IMR-90 (cell line): ENCODE results near the gene STX8. TPM values are rescaled to one million over a fixed set of nuclear protein-coding genes. Genes with fewer than 3 reads are reported as not detected.

Source experiments
- ATAC-seq: fragments of 200-7000 bp; cut with Tn5 transposase; 2 replicates; pipeline ENCODE4 v1.9.1; 2020; ENCODE audit warnings: low read depth, mild to moderate bottlenecking, moderate library complexity
- BruUV-seq: library from RNA; stranded (reverse); fragments of 400-500 nt; replicated peaks from 2 replicates; lab custom pipeline; 2021; lab: Mats Ljungman, UMichigan
- CTCF ChIA-PET: fragments of 300-600 bp; formaldehyde crosslinking; extraction: SDS; loops from one replicate; lab custom pipeline; 2021; ENCODE audit warnings: antibody characterized with exemption; lab: Yijun Ruan, JAX
- POLR2A ChIA-PET: fragments of 300-600 bp; sonication (Branson Sonifier 250); formaldehyde crosslinking; loops from one replicate; lab custom pipeline; 2022; ENCODE audit warnings: antibody characterized with exemption; ENCODE audit not compliant: unreplicated experiment; lab: Charles Lee
- DNase-seq: peaks from one replicate; pipeline ENCODE4 v3.0.0; 2013
- H2AFZ ChIP-seq: replicated peaks from 2 replicates; pipeline ENCODE3; 2013; ENCODE audit warnings: low read length, mild to moderate bottlenecking; ENCODE audit not compliant: poor library complexity
- H2AK5ac ChIP-seq: 2 replicates; pipeline ENCODE4 v1.6.1; 2013; ENCODE audit warnings: low read depth, low read length, inconsistent platforms
- H2AK9ac ChIP-seq: replicated peaks from 2 replicates; pipeline ENCODE3; 2013; ENCODE audit warnings: mild to moderate bottlenecking, low read depth, low read length, moderate library complexity; ENCODE audit not compliant: poor library complexity
- H2BK120ac ChIP-seq: 2 replicates; pipeline ENCODE4 v1.6.1; 2013; ENCODE audit warnings: low read depth, low read length, inconsistent platforms
- H2BK15ac ChIP-seq: 3 replicates; pipeline ENCODE4 v1.6.1; 2013; ENCODE audit warnings: low read depth, low read length, inconsistent platforms
- H2BK20ac ChIP-seq: 2 replicates; pipeline ENCODE4 v1.6.1; 2013; ENCODE audit warnings: low read depth, mild to moderate bottlenecking, inconsistent platforms, low read length, moderate library complexity
- H2BK5ac ChIP-seq: 2 replicates; pipeline ENCODE4 v1.6.1; 2013; ENCODE audit warnings: mild to moderate bottlenecking, low read depth, low read length, inconsistent platforms; ENCODE audit not compliant: poor library complexity, severe bottlenecking
- H3K14ac ChIP-seq: replicated peaks from 2 replicates; pipeline ENCODE4 v1.6.1; 2013; ENCODE audit warnings: low read depth, low read length, inconsistent platforms
- H3K18ac ChIP-seq: 2 replicates; pipeline ENCODE4 v1.6.1; 2013; ENCODE audit warnings: low read depth, low read length, control low read depth
- H3K23ac ChIP-seq: 2 replicates; pipeline ENCODE4 v1.6.1; 2013; ENCODE audit warnings: low read depth, low read length, inconsistent platforms
- H3K27ac ChIP-seq: 2 replicates; pipeline ENCODE4 v1.5.1; 2013; ENCODE audit warnings: mild to moderate bottlenecking, control low read depth, low read length; ENCODE audit not compliant: insufficient read depth
- H3K27me3 ChIP-seq: 2 replicates; pipeline ENCODE4 v1.6.1; 2013; ENCODE audit warnings: low read length; ENCODE audit not compliant: control insufficient read depth, insufficient read depth
- H3K36me3 ChIP-seq: 2 replicates; pipeline ENCODE4 v1.6.1; 2013; ENCODE audit warnings: low read length, mixed read lengths; ENCODE audit not compliant: control insufficient read depth, insufficient read depth
- H3K4ac ChIP-seq: 2 replicates; pipeline ENCODE4 v1.6.1; 2013; ENCODE audit warnings: low read depth, low read length, inconsistent platforms
- H3K4me1 ChIP-seq: 2 replicates; pipeline ENCODE4 v1.6.1; 2013; ENCODE audit warnings: low read length, mixed read lengths; ENCODE audit not compliant: control insufficient read depth, insufficient read depth
- H3K4me2 ChIP-seq: 2 replicates; pipeline ENCODE4 v1.6.1; 2013; ENCODE audit warnings: low read depth, mild to moderate bottlenecking, control low read depth, low read length, moderate library complexity
- H3K4me3 ChIP-seq: 2 replicates; pipeline ENCODE4 v1.5.1; 2013; ENCODE audit warnings: low read depth, mild to moderate bottlenecking, control low read depth, low read length, moderate library complexity; ENCODE audit not compliant: insufficient read depth
- H3K56ac ChIP-seq: 2 replicates; pipeline ENCODE4 v1.6.1; 2013; ENCODE audit warnings: low read length, inconsistent platforms; ENCODE audit not compliant: insufficient read depth; ENCODE audit errors: extremely low read depth
- H3K79me1 ChIP-seq, 2 experiments: 2 replicates each; pipeline ENCODE4 v1.6.1; 2013; ENCODE audit warnings: low read length in 2 of 2, inconsistent platforms in 1 of 2, low read depth in 1 of 2
- H3K9ac ChIP-seq: 2 replicates; pipeline ENCODE4 v1.6.1; 2013; ENCODE audit warnings: low read depth, low read length, control low read depth
- H3K9me1 ChIP-seq: 2 replicates; pipeline ENCODE4 v1.6.1; 2013; ENCODE audit warnings: low read length, inconsistent platforms; ENCODE audit not compliant: insufficient read depth
- H3K9me3 ChIP-seq: 2 replicates; pipeline ENCODE4 v1.6.1; 2013; ENCODE audit warnings: low read length; ENCODE audit not compliant: control insufficient read depth, insufficient read depth
- H4K20me1 ChIP-seq: 2 replicates; pipeline ENCODE4 v1.6.1; 2013; ENCODE audit warnings: low read length, inconsistent platforms; ENCODE audit not compliant: insufficient read depth
- H4K5ac ChIP-seq: 2 replicates; pipeline ENCODE4 v1.6.1; 2013; ENCODE audit warnings: mild to moderate bottlenecking, low read depth, low read length, control low read depth
- H4K8ac ChIP-seq, 2 experiments: 2 replicates each; pipeline ENCODE4 v1.6.1; 2013; ENCODE audit warnings: low read depth in 2 of 2, low read length in 2 of 2, control low read depth in 1 of 2, inconsistent platforms in 1 of 2
- H4K91ac ChIP-seq: 2 replicates; pipeline ENCODE4 v1.6.1; 2013; ENCODE audit warnings: low read depth, low read length, inconsistent platforms; ENCODE audit not compliant: insufficient read depth
- BHLHE40 ChIP-seq: fragments of 150-350 bp; IDR thresholded peaks from 2 replicates; pipeline ENCODE4 v1.6.1; 2016; ENCODE audit warnings: mild to moderate bottlenecking, low read depth, low read length
- MAFK ChIP-seq: IDR thresholded peaks from 2 replicates; pipeline ENCODE4 v1.6.1; 2012; ENCODE audit warnings: low read depth, low read length, improper control_type of control experiment
- NFE2L2 ChIP-seq: fragments of 150-350 bp; IDR thresholded peaks from 2 replicates; pipeline ENCODE4 v1.6.1; 2016; ENCODE audit warnings: low read depth, mild to moderate bottlenecking, low read length
- WGBS, 2 experiments: methylation state at CpG; one replicate each; pipeline versions ENCODE4 v1.1.5 to v1.1.7; 2013; ENCODE audit warnings: missing lambda C conversion rate in 2 of 2; ENCODE audit not compliant: insufficient read length in 1 of 2; ENCODE audit errors: extremely low coverage in 2 of 2; 5-methylcytosine and 5-hydroxymethylcytosine counted together
- dilution Hi-C: fragments of 300-500 bp; cut with HindIII; formaldehyde crosslinking; loops from one replicate; pipeline ENCODE4 v1.14.3; 2018; ENCODE audit warnings: low sequenced_read_pairs; ENCODE audit not compliant: unreplicated experiment
- in situ Hi-C: fragments of 300-500 bp; cut with MboI; formaldehyde crosslinking; loops from 3 replicates; pipeline ENCODE4 v1.14.3; 2019; ENCODE audit warnings: low sequenced_read_pairs, inconsistent platforms, mixed read lengths
- intact Hi-C: fragments of 100-400 bp; cut with micrococcal nuclease; formaldehyde crosslinking; loops from 2 replicates; pipeline ENCODE4 v1.10.0; 2022
- polyA plus RNA-seq, 3 experiments: library from polyadenylated mRNA; depleted of rRNA; stranded (reverse); fragments of >200 nt; gene quantifications; 2 replicates each; pipeline ENCODE4 v1.2.3, GENCODE V29; 2012; ENCODE audit warnings: low replicate concordance in 1 of 3
- total RNA-seq: library from RNA; depleted of rRNA; stranded (reverse); fragments of >200 nt; gene quantifications from 2 replicates; pipeline ENCODE4 v1.2.3, GENCODE V29; 2012
- TF ChIP-seq, protein P1 (sequence below): fragments of 150-350 bp; IDR thresholded peaks from 2 replicates; pipeline ENCODE4 v1.6.1; 2016; ENCODE audit warnings: low read depth, mild to moderate bottlenecking, low read length, moderate library complexity, borderline replicate concordance

STX8 gene
- total and polyA plus RNA-seq, 2 of the 4 experiments (the other 2 are of a cell fraction) = 26.5 to 47.0 TPM

DNA sequence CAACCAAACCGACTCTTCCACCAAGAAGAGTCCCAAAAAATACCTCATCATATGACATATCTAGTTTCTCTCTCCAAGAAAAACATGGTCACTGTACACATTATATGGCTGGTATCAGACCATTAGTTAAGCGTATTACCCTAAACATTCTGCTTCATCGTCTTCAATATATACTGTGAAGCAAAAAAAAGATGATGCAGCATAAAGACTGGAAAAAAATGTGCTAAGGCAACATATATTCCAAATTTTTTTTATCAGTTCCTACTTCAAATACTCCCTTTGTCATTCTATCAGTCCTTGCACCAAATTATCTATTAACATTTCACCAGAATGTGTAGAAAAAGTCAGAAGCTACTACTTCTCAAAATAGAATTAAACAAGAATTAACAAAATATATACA lies 42.9 kb downstream of the STX8 start:
- Histone ChIP-seq H2AK9ac (no peak overlapping the region), H3K56ac (no peak overlapping the region), H3K36me3 (no peaks in the 10 kb centered on the region), H3K27ac (no peak overlapping the region), H3K4ac (no peak overlapping the region), H2BK20ac (no peak overlapping the region), H2AFZ (no peak overlapping the region), H3K79me1 (no peaks in the 10 kb centered on the region), H4K8ac (no peak overlapping the region), H3K9ac (no peak overlapping the region), H3K27me3 (no peaks in the 10 kb centered on the region), H4K5ac (no peak overlapping the region), H2BK120ac (no peak overlapping the region), H2BK15ac (no peak overlapping the region), H3K4me2 (no peak overlapping the region), H3K9me3 (no peaks in the 10 kb centered on the region), H3K9me1 (no peaks in the 10 kb centered on the region; the same call in 1 of the 2 replicates), H4K91ac (no peak overlapping the region), H3K4me3 (no peak overlapping the region), H2BK5ac (no peak overlapping the region), H3K23ac (no peak overlapping the region), H4K20me1 (no peaks in the 10 kb centered on the region), H3K14ac (no peak overlapping the region), H3K4me1 (no peaks in the 10 kb centered on the region), H3K18ac (no peak overlapping the region), H2AK5ac (no peak overlapping the region)
- intact Hi-C loops = no loop called here
- DNase-seq = no peak
- ChIA-PET CTCF (no interaction called here), POLR2A (no interaction called here)
- BruUV-seq = no TSS peak
- ATAC-seq = no peak
- dilution Hi-C loops = no loop called here
- in situ Hi-C loops = loop anchor here (25.0 kb wide), 1 partner anchor 745 kb away; the partner anchor contains the start of gene MFSD6L
- TF ChIP-seq, protein P1, sequence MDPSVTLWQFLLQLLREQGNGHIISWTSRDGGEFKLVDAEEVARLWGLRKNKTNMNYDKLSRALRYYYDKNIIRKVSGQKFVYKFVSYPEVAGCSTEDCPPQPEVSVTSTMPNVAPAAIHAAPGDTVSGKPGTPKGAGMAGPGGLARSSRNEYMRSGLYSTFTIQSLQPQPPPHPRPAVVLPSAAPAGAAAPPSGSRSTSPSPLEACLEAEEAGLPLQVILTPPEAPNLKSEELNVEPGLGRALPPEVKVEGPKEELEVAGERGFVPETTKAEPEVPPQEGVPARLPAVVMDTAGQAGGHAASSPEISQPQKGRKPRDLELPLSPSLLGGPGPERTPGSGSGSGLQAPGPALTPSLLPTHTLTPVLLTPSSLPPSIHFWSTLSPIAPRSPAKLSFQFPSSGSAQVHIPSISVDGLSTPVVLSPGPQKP = no peak
- TF ChIP-seq NFE2L2 (no peak), MAFK (peak; percentile 19; the same call in 1 of the 2 replicates), BHLHE40 (no peak)
- no CpG with 5 or more reads among the region's 3 CpGs for WGBS, 2 experiments
